Subcutaneous adipose tissue (tissue), 4 donors: ENCODE data around the gene CACNA1F. TPM values are rescaled to one million over a fixed set of nuclear protein-coding genes. Genes with fewer than 3 reads are reported as not detected.

Experiments used
- CTCF ChIP-seq: fragments of 450-650 bp; IDR thresholded peaks from one replicate; pipeline ENCODE4 v1.5.1; 2016; ENCODE audit warnings: low read depth, mild to moderate bottlenecking, control low read depth, antibody characterized with exemption, moderate library complexity
- total RNA-seq, 4 donors: library from RNA; depleted of rRNA; stranded (reverse); fragments of >200 nt; gene quantifications; one replicate each; pipeline ENCODE4 v1.1.0, GENCODE V29; 2016

The CACNA1F gene
- total RNA-seq, 4 donors from 2014 or later, result under 0.01 to 0.66 (median 0.25) TPM

DNA sequence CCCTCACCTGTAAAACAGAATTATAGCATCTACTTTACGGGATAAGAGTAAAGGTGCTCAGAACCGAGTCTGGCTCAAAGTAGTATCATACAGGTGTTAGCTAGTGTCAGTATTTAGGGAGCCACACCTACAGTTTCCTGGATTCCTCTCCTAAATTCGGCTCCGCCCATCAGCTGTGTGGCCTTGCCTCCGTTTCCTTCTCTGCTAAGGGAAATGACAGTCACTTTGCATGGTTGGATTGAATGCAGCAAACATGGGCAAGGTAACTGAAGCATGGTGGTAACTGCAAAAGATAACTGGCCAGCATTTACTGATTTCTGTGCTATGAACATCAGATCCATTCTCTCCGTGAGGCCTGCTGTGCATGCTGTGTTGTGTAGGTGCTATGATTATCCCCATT lies 39.3 kb upstream of the CACNA1F start:
- no peak for TF ChIP-seq CTCF

GRCh38 chrX:49271341-49271740 lies 38.2 kb upstream of the CACNA1F start:
- no peak for TF ChIP-seq CTCF

DNA sequence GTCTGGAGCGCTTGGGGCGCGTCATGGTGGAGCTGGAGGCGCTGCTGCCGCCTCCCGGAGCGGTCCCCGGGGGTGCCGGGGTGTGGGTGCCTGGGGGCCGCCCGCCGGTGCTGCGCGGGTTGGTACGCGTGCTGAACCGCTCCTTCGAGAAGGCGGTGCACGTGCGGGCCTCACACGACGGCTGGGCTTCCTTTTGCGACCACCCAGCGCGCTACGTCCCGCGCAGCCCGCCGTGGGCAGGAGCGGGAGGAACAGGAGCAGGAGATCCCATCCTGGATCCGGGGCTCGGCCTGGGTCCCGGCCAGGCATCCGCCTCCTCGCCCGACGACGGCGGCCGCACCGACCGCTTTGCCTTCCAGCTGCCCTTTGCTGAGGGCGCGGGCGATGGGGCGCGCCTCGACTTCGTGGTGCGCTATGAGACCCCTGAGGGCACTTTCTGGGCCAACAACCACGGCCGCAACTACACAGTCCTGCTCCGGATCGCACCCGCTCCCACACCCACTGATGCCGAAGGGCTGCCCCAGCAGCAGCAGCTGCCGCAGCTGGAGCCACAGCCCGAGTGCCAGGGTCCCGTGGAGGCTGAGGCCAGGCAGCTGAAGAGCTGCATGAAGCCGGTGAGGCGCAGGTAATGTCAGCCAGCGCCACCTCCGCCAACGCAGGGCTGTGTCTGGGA lies 37.2 kb upstream of the CACNA1F start:
- no peak for TF ChIP-seq CTCF

DNA sequence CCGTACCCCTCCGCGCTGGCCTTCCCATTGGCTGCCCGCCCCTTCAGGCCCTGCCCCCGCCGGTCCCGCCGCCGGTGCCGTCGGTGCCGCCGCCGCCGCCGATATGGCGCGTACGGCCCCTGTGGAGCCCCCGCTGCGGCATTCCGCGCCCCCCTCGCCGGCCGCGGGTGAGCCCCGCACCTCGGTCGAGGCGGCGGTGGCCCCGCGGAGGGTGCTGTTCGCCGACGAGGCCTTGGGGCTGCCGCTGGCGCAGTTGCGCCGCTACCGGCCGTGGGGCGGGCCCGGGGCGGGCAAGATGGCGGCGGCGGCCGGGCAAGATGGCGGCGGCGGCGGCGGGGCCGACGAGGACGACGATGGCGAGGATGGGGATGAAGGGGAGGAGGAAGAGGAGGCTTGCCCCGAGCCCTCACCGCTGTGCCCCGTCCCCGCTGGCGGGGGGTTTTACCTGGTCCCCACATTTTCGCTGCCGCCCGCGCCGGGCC lies 36.7 kb upstream of the CACNA1F start, which contains the start of gene PPP1R3F:
Gene PPP1R3F (plus strand): TSS at position 27 of the 482 bp plus-strand sequence. CDS start 77 bp downstream, at position 104.
- TF ChIP-seq CTCF, result no peak

DNA sequence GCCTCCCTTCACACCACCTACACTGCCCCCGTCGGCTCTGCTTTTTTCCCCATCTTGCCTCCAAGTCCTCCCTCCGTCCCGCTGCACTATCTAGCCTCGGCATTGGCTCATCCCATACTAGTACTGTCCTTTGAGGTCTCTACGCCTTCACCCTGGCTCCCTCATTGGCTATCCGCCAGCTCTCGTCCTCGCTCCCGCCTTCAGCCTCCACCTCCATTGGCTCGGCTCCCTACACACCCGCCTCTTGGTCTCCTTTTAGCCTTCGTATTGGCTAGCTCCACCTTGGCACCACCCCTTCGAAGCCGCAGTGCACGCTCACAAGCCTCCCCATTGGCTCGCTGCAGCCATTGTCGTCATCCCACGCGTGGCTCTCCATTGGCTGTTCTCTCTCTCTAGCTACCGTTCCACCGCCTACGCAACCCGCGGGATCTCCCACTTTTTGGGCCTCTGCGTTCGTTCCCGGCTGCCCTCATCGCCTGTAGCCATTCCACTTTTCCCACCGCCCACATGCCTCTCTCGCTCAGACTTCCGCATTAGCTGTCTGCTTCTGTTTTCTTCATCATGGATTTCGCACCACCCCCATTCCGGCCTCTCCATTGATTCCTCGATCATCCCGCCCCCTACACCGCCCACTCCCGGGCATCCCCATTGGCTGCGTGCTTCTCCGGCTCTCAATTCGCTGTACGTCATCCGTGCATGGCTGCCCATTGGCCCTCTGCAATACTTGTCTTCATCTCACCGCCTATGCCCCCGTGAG lies 36.0 kb upstream of the CACNA1F start:
- TF ChIP-seq CTCF, result no peak

- TF ChIP-seq CTCF, result no peak
Measured at GRCh38 chrX:49268702-49269009, 35.5 kb upstream of the CACNA1F start.
